Right cardiac atrium (tissue), 5 donors: ENCODE measurements around the gene BNC2. TPM values are rescaled to one million over a fixed set of nuclear protein-coding genes. Genes with fewer than 3 reads are reported as not detected.
"Not testable (repeated sequence)": the region's sequence is repeated elsewhere in the genome, so short reads cannot be mapped to it uniquely, and the experiment has no call there.

Experiments used
- ATAC-seq, 2 donors: fragments of 200-7000 bp; cut with Tn5 transposase; one replicate each; pipeline versions ENCODE4 v1.8.0 to v1.9.1; 2020; ENCODE audit warnings: moderate library complexity in 2 of 2, mild to moderate bottlenecking in 1 of 2
- DNase-seq, 3 donors: peaks; one replicate each; pipeline ENCODE4 v3.0.0-alpha.2; 2020
- H3K27ac ChIP-seq: one replicate; pipeline ENCODE4 v1.5.1; 2013; ENCODE audit warnings: mild to moderate bottlenecking, low read length, control low read depth, moderate library complexity
- H3K27me3 ChIP-seq: one replicate; pipeline ENCODE4 v1.6.1; 2013; ENCODE audit not compliant: control insufficient read depth, insufficient read depth
- H3K4me1 ChIP-seq: one replicate; pipeline ENCODE4 v1.6.1; 2013; ENCODE audit warnings: low read length; ENCODE audit not compliant: control insufficient read depth, insufficient read depth
- H3K4me3 ChIP-seq: one replicate; pipeline ENCODE4 v1.5.1; 2013; ENCODE audit warnings: low read length, control low read depth
- H3K9me3 ChIP-seq: one replicate; pipeline ENCODE4 v1.6.1; 2013; ENCODE audit warnings: low read length; ENCODE audit not compliant: control insufficient read depth
- WGBS: extraction: QIAGEN DNeasy Blood & Tissue Kit; methylation state at CpG from one replicate; pipeline ENCODE4 v1.1.7; 2013; 5-methylcytosine and 5-hydroxymethylcytosine counted together
- intact Hi-C, 4 donors: fragments of 100-400 bp; cut with DNase I; formaldehyde crosslinking; loops; one replicate each; pipeline versions ENCODE4 v1.11.0 to v1.14.0; 2022 to 2023
- long read RNA-seq, 4 donors: library from polyadenylated mRNA; unstranded; transcript quantifications; one replicate each; pipeline ENCODE4 v2.0.0, GENCODE V29; 2020 to 2021
- polyA plus RNA-seq: library from polyadenylated mRNA; stranded (reverse); fragments of 200-250 nt; gene quantifications from one replicate; pipeline ENCODE4 v1.2.3, GENCODE V29; 2013
- total RNA-seq, 4 donors: library from RNA; stranded (reverse); fragmentation: NEBNext Ultra II Directional; extraction: Animal tissue kit (Norgen Biotek cat#: 25700); gene quantifications; one replicate each; pipeline ENCODE4 v1.2.1, GENCODE V29; 2021
- donor health status: healthy with polysubstance abuse.
- donor health status: DM: no; HTN: yes; CAD: no.
- donor health status: DM: no; HTN: no; CAD: no.
- donor health status: DM: no; HTN: yes; CAD: no; lungs with severe emphysema.
- donor health status: DM: yes; HTN: yes; CAD: no.

The BNC2 gene
- total RNA-seq (100 to 1,000 TPM in 2 of 4 donors, 10 to 100 TPM in 2; 52.2 to 123 (median 91.1) TPM), polyA plus RNA-seq (4.7 TPM)
- long read RNA-seq, donor 1, partial matches to known transcripts, result 1 of 6 reads
- long read RNA-seq, donor 1, other reads (novel, unspliced or antisense), result 5 of 6 reads
- long read RNA-seq, donor 2, partial matches to known transcripts, result 2 of 3 reads
- long read RNA-seq, donor 2, other reads (novel, unspliced or antisense), result 1 of 3 reads
- long read RNA-seq, donor 3, full-length matches to known transcripts, result 1 of 11 reads
- long read RNA-seq, donor 3, partial matches to known transcripts, result 3 of 11 reads
- long read RNA-seq, donor 3, other reads (novel, unspliced or antisense), result 7 of 11 reads
- long read RNA-seq, donor 4, partial matches to known transcripts, result 0 of 2 reads
- long read RNA-seq, donor 4, other reads (novel, unspliced or antisense), result 2 of 2 reads

- Histone ChIP-seq H3K9me3 (no peaks in the 10 kb centered on the region), H3K27me3 (no peaks in the 10 kb centered on the region), H3K4me3 (peak within 1 kb of the TSS; percentile 95), H3K27ac (peak within 1 kb of the TSS; percentile 22), H3K4me1 (no peaks in the 10 kb centered on the region)
- peak; percentile 85 for ATAC-seq
- WGBS, result under 1% methylated on average over 58 of the region's 58 CpGs
- DNase-seq, result peak; percentile 66 to 87 (median 82)
- intact Hi-C loops, result no loop called here
Measured at GRCh38 chr9:16870596-16871335, at the start of gene BNC2. Gene BNC2, minus strand, starts transcription at chr9:16870670. Its CDS starts 22 bp downstream, at chr9:16870648.

- Histone ChIP-seq H3K27ac (no peak overlapping the region), H3K4me1 (no peaks in the 10 kb centered on the region), H3K9me3 (no peaks in the 10 kb centered on the region), H3K27me3 (no peaks in the 10 kb centered on the region), H3K4me3 (no peak overlapping the region)
- intact Hi-C loops, result no loop called here
- DNase-seq (no peak), ATAC-seq (peak in 1 of 2 donors; percentile 91)
- 50% methylated on average over 4 of the region's 4 CpGs for WGBS
Measured at GRCh38 chr9:16918920-16919319, 48.5 kb upstream of the BNC2 start.

- intact Hi-C loops, result no loop called here
- Histone ChIP-seq H3K27me3 (no peaks in the 10 kb centered on the region), H3K4me3 (no peak overlapping the region), H3K4me1 (no peaks in the 10 kb centered on the region), H3K9me3 (no peaks in the 10 kb centered on the region), H3K27ac (no peak overlapping the region)
- ATAC-seq (peak in 1 of 2 donors; percentile 40), DNase-seq (peak in 2 of 3 donors; percentile 25 to 58)
- WGBS, result 81% methylated on average over 6 of the region's 6 CpGs
Measured at GRCh38 chr9:16915126-16915831, 44.8 kb upstream of the BNC2 start.

GRCh38 chr9:16912197-16912596, 41.7 kb upstream of the BNC2 start:
- ATAC-seq, result peak in 1 of 2 donors; percentile 51
- H3K4me1 ChIP-seq, result no peaks in the 10 kb centered on the region
- no peaks in the 10 kb centered on the region for H3K9me3 ChIP-seq
- intact Hi-C loops, result no loop called here
- no peak overlapping the region for H3K4me3 ChIP-seq
- DNase-seq, result no peak
- H3K27me3 ChIP-seq, result no peaks in the 10 kb centered on the region
- H3K27ac ChIP-seq, result no peak overlapping the region
- WGBS, result 47% methylated on average over 2 of the region's 2 CpGs

GRCh38 chr9:16908206-16908605, 37.7 kb upstream of the BNC2 start:
- H3K27me3 ChIP-seq, H3K4me1 ChIP-seq, ATAC-seq, intact Hi-C loops, H3K4me3 ChIP-seq, DNase-seq, H3K27ac ChIP-seq, H3K9me3 ChIP-seq: not testable (repeated sequence)

GRCh38 chr9:16904655-16905054, 34.2 kb upstream of the BNC2 start:
- Histone ChIP-seq H3K4me3 (no peak overlapping the region), H3K27ac (no peak overlapping the region), H3K27me3 (no peaks in the 10 kb centered on the region), H3K4me1 (no peaks in the 10 kb centered on the region), H3K9me3 (no peaks in the 10 kb centered on the region)
- DNase-seq (no peak), ATAC-seq (no peak)
- intact Hi-C loops, result no loop called here
- WGBS, result 86% methylated on average over 4 of the region's 4 CpGs

- ATAC-seq (no peak), DNase-seq (no peak)
- no peaks in the 10 kb centered on the region for H3K9me3 ChIP-seq
- WGBS, result 93% methylated on average over 2 of the region's 2 CpGs
- no peak overlapping the region for H3K4me3 ChIP-seq
- intact Hi-C loops, result no loop called here
- no peaks in the 10 kb centered on the region for H3K27me3 ChIP-seq
- no peak overlapping the region for H3K27ac ChIP-seq
- no peaks in the 10 kb centered on the region for H3K4me1 ChIP-seq
Measured at GRCh38 chr9:16901590-16901989, 31.1 kb upstream of the BNC2 start.

- intact Hi-C loops, result no loop called here
- no peak overlapping the region for H3K27ac ChIP-seq
- ATAC-seq (no peak), DNase-seq (no peak)
- no peak overlapping the region for H3K4me3 ChIP-seq
- H3K9me3 ChIP-seq, result no peaks in the 10 kb centered on the region
- no peaks in the 10 kb centered on the region for H3K27me3 ChIP-seq
- 17% methylated on average over 2 of the region's 2 CpGs for WGBS
- no peaks in the 10 kb centered on the region for H3K4me1 ChIP-seq
Measured at GRCh38 chr9:16899606-16900005, 29.1 kb upstream of the BNC2 start.

- 72% methylated on average over 2 of the region's 2 CpGs for WGBS
- intact Hi-C loops, result no loop called here
Measured at GRCh38 chr9:16898464-16898863, 28.0 kb upstream of the BNC2 start.

GRCh38 chr9:16888594-16888993, 18.1 kb upstream of the BNC2 start:
- WGBS, result 98% methylated on average over 3 of the region's 3 CpGs
- Histone ChIP-seq H3K27me3 (no peaks in the 10 kb centered on the region), H3K27ac (no peak overlapping the region), H3K4me3 (no peak overlapping the region), H3K9me3 (no peaks in the 10 kb centered on the region), H3K4me1 (no peaks in the 10 kb centered on the region)
- intact Hi-C loops, result no loop called here
- DNase-seq, result no peak
- no peak for ATAC-seq

More at GRCh38 chr9:16898464-16898863, 28.0 kb upstream of the BNC2 start:
- Histone ChIP-seq H3K9me3 (no peaks in the 10 kb centered on the region), H3K27ac (no peak overlapping the region), H3K4me3 (no peak overlapping the region), H3K4me1 (no peaks in the 10 kb centered on the region), H3K27me3 (no peaks in the 10 kb centered on the region)
- no peak for ATAC-seq
- no peak for DNase-seq

GRCh38 chr9:16885931-16886330, 15.5 kb upstream of the BNC2 start:
- Histone ChIP-seq H3K9me3 (no peaks in the 10 kb centered on the region), H3K4me3 (no peak overlapping the region), H3K27ac (no peak overlapping the region), H3K27me3 (no peaks in the 10 kb centered on the region), H3K4me1 (no peaks in the 10 kb centered on the region)
- intact Hi-C loops, result no loop called here
- WGBS, result 87% methylated on average over 4 of the region's 4 CpGs
- DNase-seq (no peak), ATAC-seq (no peak)
